ENCODE measurements around the gene HHEX. TPM values are rescaled to one million over a fixed set of nuclear protein-coding genes. Genes with fewer than 3 reads are reported as not detected.

Gene HHEX
- total RNA-seq, 6 experiments from 2014 or later = 2.4 to 5.0 (median 4.6) TPM

DNA sequence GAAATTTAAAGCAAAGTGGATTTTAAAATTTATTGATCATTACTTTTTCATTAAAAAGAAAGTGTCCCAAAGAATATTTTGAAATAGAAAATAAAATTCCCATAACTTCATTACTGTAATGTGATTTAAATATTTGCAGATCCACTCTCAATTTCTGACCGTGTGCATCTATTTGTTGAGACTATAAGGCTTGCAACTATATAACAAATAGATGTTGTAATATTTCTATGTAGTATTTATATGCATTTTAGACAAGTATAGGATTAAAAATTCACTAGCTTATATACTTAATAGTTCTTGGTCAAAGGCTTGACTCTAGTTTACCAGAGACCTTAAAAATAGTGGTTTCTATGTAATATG, 3.8 kb downstream of the HHEX start:
- Mint-ChIP-seq H3K4me3 (no peak overlapping the region), H3K27ac (no peak overlapping the region), H3K36me3 (ENCODE audit: low read depth) (peaks cover 4% of the 10 kb centered on the region; the same call in 1 of the 2 replicates), H3K27me3 (ENCODE audit: insufficient read depth) (peaks cover 7% of the 10 kb centered on the region; the same call in 1 of the 2 replicates), H3K9me3 (no peaks in the 10 kb centered on the region; the same call in 1 of the 2 replicates), H3K4me1 (ENCODE audit: low read depth) (peaks cover 47% of the 10 kb centered on the region)
- TF ChIP-seq, protein P1, sequence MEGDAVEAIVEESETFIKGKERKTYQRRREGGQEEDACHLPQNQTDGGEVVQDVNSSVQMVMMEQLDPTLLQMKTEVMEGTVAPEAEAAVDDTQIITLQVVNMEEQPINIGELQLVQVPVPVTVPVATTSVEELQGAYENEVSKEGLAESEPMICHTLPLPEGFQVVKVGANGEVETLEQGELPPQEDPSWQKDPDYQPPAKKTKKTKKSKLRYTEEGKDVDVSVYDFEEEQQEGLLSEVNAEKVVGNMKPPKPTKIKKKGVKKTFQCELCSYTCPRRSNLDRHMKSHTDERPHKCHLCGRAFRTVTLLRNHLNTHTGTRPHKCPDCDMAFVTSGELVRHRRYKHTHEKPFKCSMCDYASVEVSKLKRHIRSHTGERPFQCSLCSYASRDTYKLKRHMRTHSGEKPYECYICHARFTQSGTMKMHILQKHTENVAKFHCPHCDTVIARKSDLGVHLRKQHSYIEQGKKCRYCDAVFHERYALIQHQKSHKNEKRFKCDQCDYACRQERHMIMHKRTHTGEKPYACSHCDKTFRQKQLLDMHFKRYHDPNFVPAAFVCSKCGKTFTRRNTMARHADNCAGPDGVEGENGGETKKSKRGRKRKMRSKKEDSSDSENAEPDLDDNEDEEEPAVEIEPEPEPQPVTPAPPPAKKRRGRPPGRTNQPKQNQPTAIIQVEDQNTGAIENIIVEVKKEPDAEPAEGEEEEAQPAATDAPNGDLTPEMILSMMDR (IDR thresholded peaks at IDR 0.05) = no peak
- DNase-seq = no peak

DNA sequence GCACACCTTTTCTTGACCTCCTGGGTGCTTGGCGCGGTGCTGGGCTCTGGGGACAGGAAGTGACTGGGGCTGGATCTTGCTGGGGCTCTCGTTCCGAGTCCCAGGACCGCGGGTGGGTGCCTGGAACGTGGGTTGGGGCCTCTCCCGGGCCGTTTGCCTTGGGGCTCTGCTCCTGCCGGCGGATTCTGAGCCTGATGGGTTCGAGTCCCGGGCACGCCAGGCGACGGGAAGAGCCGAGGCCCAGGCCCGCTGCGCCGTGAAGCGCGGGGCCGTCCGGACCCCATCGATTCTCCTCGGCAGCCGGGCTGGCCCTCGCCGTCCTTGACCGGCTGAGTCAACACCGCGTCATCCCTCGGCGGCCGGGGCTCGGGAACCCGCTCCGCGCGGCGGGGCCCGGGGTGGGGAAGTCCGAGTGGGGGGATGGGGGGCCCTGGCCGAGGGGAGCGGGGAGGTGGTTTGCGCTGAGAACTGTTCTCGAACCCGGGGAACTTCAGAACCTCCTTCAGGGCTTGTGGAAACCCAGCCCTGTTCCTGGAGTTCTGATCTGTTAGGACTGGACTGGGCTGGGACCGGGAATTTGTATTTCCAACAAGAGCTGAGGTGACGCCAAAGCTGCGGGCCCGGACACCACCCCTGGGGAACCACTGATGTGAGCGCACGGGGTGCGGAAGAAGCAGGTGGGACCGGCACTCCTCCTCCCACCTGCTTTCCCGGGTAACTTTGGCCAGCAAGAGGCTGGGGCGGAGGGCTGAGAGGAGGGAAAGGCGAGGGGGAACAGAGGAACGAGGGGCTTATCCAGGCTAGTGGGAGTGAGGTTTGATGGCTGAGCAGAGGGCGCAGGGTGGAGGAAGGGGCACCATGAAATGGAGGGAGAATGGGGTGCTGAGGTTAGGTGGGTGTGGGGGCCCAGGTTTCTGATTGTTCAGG, 6.2 kb downstream of the HHEX start:
- DNase-seq = peak; percentile 25
- TF ChIP-seq, protein P1 (IDR thresholded peaks at IDR 0.05) = no peak
- peaks cover 55% of the 10 kb centered on the region for H3K4me1 Mint-ChIP-seq (ENCODE audit: low read depth)
- peak overlapping the region; percentile 79 for H3K27ac Mint-ChIP-seq
- H3K36me3 Mint-ChIP-seq (ENCODE audit: low read depth) = peaks cover 4% of the 10 kb centered on the region; the same call in 1 of the 2 replicates
- no peaks in the 10 kb centered on the region; the same call in 1 of the 2 replicates for H3K9me3 Mint-ChIP-seq
- peak overlapping the region; percentile 83 for H3K4me3 Mint-ChIP-seq
- H3K27me3 Mint-ChIP-seq (ENCODE audit: insufficient read depth) = peaks cover 3% of the 10 kb centered on the region; the same call in 1 of the 2 replicates

DNA sequence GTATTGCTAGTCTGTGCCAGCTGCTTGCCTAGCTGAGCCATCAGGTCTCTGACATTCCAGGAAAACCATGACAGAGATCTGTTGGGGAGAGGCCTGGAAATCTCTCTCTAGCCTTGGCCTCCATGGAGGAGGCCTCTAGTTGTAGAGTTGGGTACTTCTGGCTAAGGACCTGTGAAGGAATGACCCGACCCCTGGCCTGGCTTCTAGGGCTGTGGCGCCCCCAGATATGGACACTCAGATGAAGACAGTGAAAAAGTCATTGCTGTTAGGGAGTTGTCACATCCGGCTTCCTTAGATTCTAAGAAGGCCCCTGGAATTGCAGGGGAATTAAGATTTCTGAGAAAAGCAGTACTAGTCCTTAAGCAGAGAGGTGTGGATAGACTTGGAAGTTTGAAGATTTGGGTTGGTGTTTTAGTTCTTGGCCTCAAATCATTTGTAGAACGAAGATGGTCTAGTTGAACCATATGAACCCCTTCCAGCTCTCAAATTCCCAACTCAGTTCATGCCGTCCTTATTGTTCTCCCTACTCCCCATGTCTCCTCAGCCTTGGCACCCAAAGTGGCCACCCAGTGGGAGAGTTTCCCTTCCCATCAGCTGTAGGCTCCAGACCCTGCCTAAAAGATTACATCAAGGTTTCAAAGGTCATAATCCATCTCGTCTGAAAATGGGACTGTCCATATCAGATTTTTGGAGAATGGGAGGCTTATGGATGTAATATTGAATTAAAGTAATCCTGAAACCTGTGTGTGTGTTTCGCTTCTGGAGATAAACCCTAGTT, 7.0 kb downstream of the HHEX start:
- H3K4me3 Mint-ChIP-seq = peak overlapping the region; percentile 83
- H3K4me1 Mint-ChIP-seq (ENCODE audit: low read depth) = peaks cover 55% of the 10 kb centered on the region
- TF ChIP-seq, protein P1 (IDR thresholded peaks at IDR 0.05) = no peak
- DNase-seq = no peak
- no peaks in the 10 kb centered on the region; the same call in 1 of the 2 replicates for H3K9me3 Mint-ChIP-seq
- H3K27ac Mint-ChIP-seq = peak overlapping the region; percentile 79
- peaks cover 3% of the 10 kb centered on the region; the same call in 1 of the 2 replicates for H3K27me3 Mint-ChIP-seq (ENCODE audit: insufficient read depth)
- H3K36me3 Mint-ChIP-seq (ENCODE audit: low read depth) = peaks cover 4% of the 10 kb centered on the region; the same call in 1 of the 2 replicates

DNA sequence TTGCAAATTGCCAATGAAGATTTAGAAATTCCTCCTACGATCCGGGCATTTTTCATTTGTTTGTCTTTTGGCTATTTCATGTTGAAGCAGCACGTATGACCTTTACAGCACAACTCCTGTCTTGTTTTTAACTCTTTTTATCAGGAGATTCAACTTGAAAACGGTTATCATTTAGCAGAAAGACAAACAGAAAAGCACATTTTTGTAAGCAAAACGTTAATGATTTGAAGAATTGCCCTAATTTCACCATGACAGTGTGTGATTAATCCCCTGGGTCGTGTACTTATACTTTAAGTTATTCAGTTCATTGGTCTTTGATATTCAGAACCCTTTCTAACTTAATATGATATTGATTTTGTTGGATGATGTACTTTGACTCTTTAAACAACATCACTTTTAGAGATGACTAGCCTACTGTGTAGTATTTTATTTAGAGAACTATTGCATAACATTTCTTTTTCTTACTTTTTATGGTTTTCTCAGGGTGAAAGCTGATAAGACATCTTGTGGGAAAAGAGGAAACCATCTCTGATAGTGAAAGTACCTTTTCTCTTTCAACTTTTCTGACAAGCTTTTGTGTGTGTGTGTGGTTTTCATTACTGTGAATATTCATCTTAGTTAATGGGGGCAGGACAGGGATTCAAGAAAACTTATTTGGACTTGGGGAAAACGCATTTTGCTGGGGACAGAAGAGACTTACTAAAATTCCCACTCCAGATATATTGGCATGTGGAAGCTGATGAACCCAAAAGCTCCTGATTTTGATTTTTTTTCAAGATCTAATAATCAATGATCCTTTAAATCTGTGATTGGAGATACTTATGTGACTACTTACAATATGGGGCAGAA, 8.1 kb downstream of the HHEX start:
- DNase-seq = no peak
- Mint-ChIP-seq H3K27ac (no peak overlapping the region; the same call in 1 of the 2 replicates), H3K36me3 (ENCODE audit: low read depth) (no peaks in the 10 kb centered on the region), H3K4me1 (ENCODE audit: low read depth) (peaks cover 55% of the 10 kb centered on the region), H3K9me3 (no peaks in the 10 kb centered on the region), H3K27me3 (ENCODE audit: insufficient read depth) (peaks cover 3% of the 10 kb centered on the region; the same call in 1 of the 2 replicates), H3K4me3 (no peak overlapping the region; the same call in 1 of the 2 replicates)
- TF ChIP-seq, protein P1 (IDR thresholded peaks at IDR 0.05) = no peak

DNA sequence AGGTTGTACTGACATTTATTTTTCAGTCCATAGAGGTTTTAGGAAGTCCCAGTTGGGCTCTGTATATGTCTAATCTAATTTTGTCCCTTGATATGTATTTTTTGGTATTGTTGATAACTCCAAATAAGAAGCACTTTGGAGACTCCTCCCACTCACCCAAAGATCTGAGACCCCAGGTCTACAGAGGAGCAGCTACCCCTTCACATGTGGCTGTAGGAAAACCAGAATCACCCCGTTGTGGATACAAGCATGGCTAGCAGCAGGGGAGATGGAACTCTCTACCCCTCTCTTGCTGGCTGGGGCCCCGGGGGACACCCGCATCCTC, 9.4 kb downstream of the HHEX start:
- DNase-seq = no peak
- Mint-ChIP-seq H3K4me1 (ENCODE audit: low read depth) (peaks cover 54% of the 10 kb centered on the region), H3K36me3 (ENCODE audit: low read depth) (no peaks in the 10 kb centered on the region), H3K27me3 (ENCODE audit: insufficient read depth) (peaks cover 3% of the 10 kb centered on the region; the same call in 1 of the 2 replicates), H3K27ac (peak overlapping the region; percentile 69), H3K9me3 (no peaks in the 10 kb centered on the region), H3K4me3 (peak overlapping the region; percentile 86)
- TF ChIP-seq, protein P1 (IDR thresholded peaks at IDR 0.05) = no peak

Measured in HFFc6 (cell line).